Stimulated activated CD8-positive, alpha-beta memory T cell treated with anti-CD3 and anti-CD28 coated beads, Interleukin-2, amount 100 ng/mL, for 48 hours (primary cell): ENCODE measurements around the gene ROBO4.

Experiments
- DNase-seq, 2 donors: peaks; one replicate each; pipeline ENCODE4 v3.0.0-alpha.2; 2020; ENCODE audit warnings: low read depth in 2 of 2

The ROBO4 gene

GRCh38 chr11:124890151-124890550 lies 7.5 kb downstream of the ROBO4 start:
- DNase-seq, result no peak

- DNase-seq, result no peak
These were observed 8.2 kb downstream of the ROBO4 start for GRCh38 chr11:124889191-124890091.

GRCh38 chr11:124887667-124888013 lies 10.0 kb downstream of the ROBO4 start:
- DNase-seq, result no peak

- DNase-seq, result no peak
These were observed 10.5 kb downstream of the ROBO4 start for GRCh38 chr11:124886978-124887666.

GRCh38 chr11:124886476-124886875 lies 11.2 kb downstream of the ROBO4 start:
- no peak for DNase-seq

GRCh38 chr11:124884869-124885479 lies 12.7 kb downstream of the ROBO4 start:
- DNase-seq, result no peak

- no peak for DNase-seq
These were observed 13.3 kb downstream of the ROBO4 start for GRCh38 chr11:124884340-124884739.

- no peak for DNase-seq
These were observed 15.2 kb downstream of the ROBO4 start for GRCh38 chr11:124882339-124883071.

- DNase-seq, result no peak
These were observed 16.7 kb downstream of the ROBO4 start for GRCh38 chr11:124880958-124881357.

- DNase-seq, result no peak
These were observed 17.4 kb downstream of the ROBO4 start for GRCh38 chr11:124880290-124880611.

- no peak for DNase-seq
These were observed 18.0 kb downstream of the ROBO4 start for GRCh38 chr11:124879493-124880289.

GRCh38 chr11:124878759-124879492 lies 18.7 kb downstream of the ROBO4 start:
- no peak for DNase-seq

GRCh38 chr11:124877910-124878758 lies 19.5 kb downstream of the ROBO4 start:
- no peak for DNase-seq

GRCh38 chr11:124877631-124877909 lies 20.1 kb downstream of the ROBO4 start:
- DNase-seq, result no peak

GRCh38 chr11:124876818-124877630 lies 20.6 kb downstream of the ROBO4 start:
- DNase-seq, result no peak

- peak; percentile 66 to 74 for DNase-seq
These were observed 21.5 kb downstream of the ROBO4 start for GRCh38 chr11:124875943-124876817.

GRCh38 chr11:124875401-124875800 lies 22.3 kb downstream of the ROBO4 start:
- DNase-seq, result no peak
